ENCODE results near the gene ORM1. TPM values are rescaled to one million over a fixed set of nuclear protein-coding genes. Genes with fewer than 3 reads are reported as not detected.

Gene ORM1
- total RNA-seq, 5 donors from 2014 or later (not counting 1 experiment from before 2014, with no cell fraction given): 4.2 to 8.3 (median 6.2) TPM; not detected in 2

Other genes starting within 250 kb of the ORM1 start
- 1 to 10 TPM in 3 of 5 donors, not detected in 2; 2.2 to 3.3 (median 3.0) TPM for gene AMBP, start 244.8 kb upstream of the ORM1 start, total RNA-seq
- under 1 TPM in 1 of 5 donors, not detected in 4; 0.10 TPM for gene KIF12, start 223.8 kb upstream of the ORM1 start, total RNA-seq
- gene COL27A1, start 167.6 kb upstream of the ORM1 start, total RNA-seq: 1 to 10 TPM in 2 of 5 donors, under 1 TPM in 3; 0.53 to 1.7 (median 0.95) TPM
- 1 to 10 TPM in 3 of 5 donors, not detected in 2; 1.4 to 2.2 (median 1.8) TPM for gene ORM2, start 6.8 kb downstream of the ORM1 start, total RNA-seq
- gene AKNA, start 64.9 kb downstream of the ORM1 start, total RNA-seq: 100 to 1,000 TPM; 382 to 462 (median 415) TPM
- gene WHRN, start 182.4 kb downstream of the ORM1 start, total RNA-seq: 10 to 100 TPM; 11.4 to 46.0 (median 13.0) TPM

Data from T-cell (primary cell).